Keratinocyte (primary cell): ENCODE results near the gene SGSM1. TPM values are rescaled to one million over a fixed set of nuclear protein-coding genes. Genes with fewer than 3 reads are reported as not detected.

Experiments used
- DNase-seq: peaks from one replicate; pipeline ENCODE4 v3.0.0-alpha.2; 2011; ENCODE audit warnings: low read depth, missing footprints, low spot score
- FAIRE-seq: peaks from 2 replicates; lab custom pipeline; 2011; peaks lifted over from hg19 to GRCh38; lab: Jason Lieb, UNC
- H2AFZ ChIP-seq: 2 replicates; pipeline ENCODE4 v1.6.0; 2012; ENCODE audit warnings: low read length, control low read depth, inconsistent platforms; ENCODE audit not compliant: control insufficient read depth
- H3K27ac ChIP-seq: 2 replicates; pipeline ENCODE4 v1.5.1; 2011; ENCODE audit warnings: low read length; ENCODE audit not compliant: control insufficient read depth, insufficient read depth
- H3K27me3 ChIP-seq: 3 replicates; pipeline ENCODE4 v1.6.0; 2011; ENCODE audit warnings: low read length; ENCODE audit not compliant: control insufficient read depth, insufficient read depth; ENCODE audit errors: extremely low read depth
- H3K36me3 ChIP-seq, 2 experiments: 2 replicates in 1 of 2; 3 replicates in 1 of 2; pipeline ENCODE4 v1.5.1; 2011; ENCODE audit warnings: low read length in 2 of 2, mild to moderate bottlenecking in 1 of 2; ENCODE audit not compliant: control insufficient read depth in 2 of 2, insufficient read depth in 2 of 2; ENCODE audit errors: extremely low read depth in 1 of 2
- H3K4me1 ChIP-seq: 3 replicates; pipeline ENCODE4 v1.5.1; 2011; ENCODE audit warnings: low read length; ENCODE audit not compliant: control insufficient read depth, insufficient read depth; ENCODE audit errors: extremely low read depth
- H3K4me2 ChIP-seq: 3 replicates; pipeline ENCODE4 v1.6.0; 2011; ENCODE audit warnings: low read depth, low read length; ENCODE audit not compliant: control insufficient read depth, insufficient read depth; ENCODE audit errors: extremely low read depth
- H3K4me3 ChIP-seq, 3 experiments: fragments of 200-600 bp in 1 of 3; sonication (generic) in 1 of 3; 2 replicates in 2 of 3; 3 replicates in 1 of 3; pipeline ENCODE4 v1.5.1; 2011 to 2016; ENCODE audit warnings: low read length in 3 of 3, mild to moderate bottlenecking in 3 of 3, control low read depth in 2 of 3, inconsistent platforms in 1 of 3, low read depth in 1 of 3, mixed read lengths in 1 of 3, mixed run types in 1 of 3, moderate library complexity in 1 of 3; ENCODE audit not compliant: control insufficient read depth in 2 of 3, insufficient read depth in 2 of 3; ENCODE audit errors: extremely low read depth in 1 of 3
- H3K79me2 ChIP-seq: 2 replicates; pipeline ENCODE4 v1.6.0; 2012; ENCODE audit warnings: low read length; ENCODE audit not compliant: control insufficient read depth, insufficient read depth
- H3K9ac ChIP-seq: 3 replicates; pipeline ENCODE4 v1.6.0; 2011; ENCODE audit warnings: low read length; ENCODE audit not compliant: control insufficient read depth, insufficient read depth; ENCODE audit errors: extremely low read depth
- H3K9me1 ChIP-seq: 3 replicates; pipeline ENCODE4 v1.6.0; 2011; ENCODE audit warnings: low read length; ENCODE audit not compliant: control insufficient read depth, insufficient read depth; ENCODE audit errors: extremely low read depth
- H3K9me3 ChIP-seq: 2 replicates; pipeline ENCODE4 v1.5.1; 2012; ENCODE audit warnings: low read depth, low read length; ENCODE audit not compliant: control insufficient read depth
- H4K20me1 ChIP-seq: 3 replicates; pipeline ENCODE4 v1.6.0; 2011; ENCODE audit warnings: low read length; ENCODE audit not compliant: control insufficient read depth, insufficient read depth; ENCODE audit errors: extremely low read depth
- CTCF ChIP-seq, 3 experiments: IDR thresholded peaks in 1 of 3; conservative IDR thresholded peaks in 1 of 3; optimal IDR thresholded peaks in 1 of 3; 2 replicates in 2 of 3; 3 replicates in 1 of 3; pipeline versions ENCODE3 to v1.5.1; 2011; ENCODE audit warnings: low read length in 3 of 3, mild to moderate bottlenecking in 3 of 3, moderate library complexity in 2 of 3, control low read depth in 1 of 3, inconsistent platforms in 1 of 3; ENCODE audit not compliant: insufficient read depth in 2 of 3; ENCODE audit errors: extremely low read depth in 1 of 3
- EZH2 ChIP-seq: IDR thresholded peaks from one replicate; pipeline ENCODE4 v1.6.1; 2012; ENCODE audit warnings: inconsistent platforms, mild to moderate bottlenecking, low read length, moderate library complexity
- dilution Hi-C: fragments of 300-500 bp; cut with MboI; formaldehyde crosslinking; loops from one replicate; pipeline ENCODE4 v1.7.0; 2020; ENCODE audit warnings: low sequenced_read_pairs; ENCODE audit not compliant: extremely low pct_ligation_motif_present
- polyA plus RNA-seq, 5 experiments: library from polyadenylated mRNA; depleted of rRNA in 3 of 5; stranded (reverse) in 3 of 5; stranded (forward) in 1 of 5; unstranded in 1 of 5; fragments of >200 nt; gene quantifications; 1 replicate in 1 of 5; 2 replicates in 3 of 5; 3 replicates in 1 of 5; pipeline versions ENCODE4 v1.2.1 to v1.2.3, GENCODE V29; 2011 to 2012; ENCODE audit warnings: missing spikeins in 2 of 5, low read depth in 1 of 5, low replicate concordance in 1 of 5

Gene SGSM1
- polyA plus RNA-seq, 1 donor (not counting 4 experiments of a cell fraction or from before 2014, with no cell fraction given) = not detected

GRCh38 chr22:24948356-24949202 lies 142.6 kb downstream of the SGSM1 start:
- Histone ChIP-seq H3K27ac (no peak overlapping the region), H3K4me2 (no peak overlapping the region), H3K27me3 (no peaks in the 10 kb centered on the region), H3K36me3 (no peaks in the 10 kb centered on the region), H4K20me1 (no peaks in the 10 kb centered on the region), H3K4me1 (peaks cover 20% of the 10 kb centered on the region), H3K9ac (no peak overlapping the region), H3K79me2 (peaks cover 7% of the 10 kb centered on the region), H3K4me3 (no peak overlapping the region), H3K9me1 (no peaks in the 10 kb centered on the region), H3K9me3 (no peaks in the 10 kb centered on the region), H2AFZ (no peak overlapping the region)
- DNase-seq = no peak
- FAIRE-seq = no peak
- dilution Hi-C loops = no loop called here
- no peak for TF ChIP-seq EZH2
- no peak for TF ChIP-seq CTCF (optimal IDR thresholded peaks at IDR 0.05 in 1 of 3, IDR thresholded peaks at IDR 0.05 in 1 of 3, conservative IDR thresholded peaks at IDR 0.05 in 1 of 3; ENCODE audit: extremely low read depth in 1 of 3, insufficient read depth in 2 of 3, low read length in 3 of 3)

- TF ChIP-seq EZH2 (no peak), CTCF (optimal IDR thresholded peaks at IDR 0.05 in 1 of 3, IDR thresholded peaks at IDR 0.05 in 1 of 3, conservative IDR thresholded peaks at IDR 0.05 in 1 of 3; ENCODE audit: extremely low read depth in 1 of 3, insufficient read depth in 2 of 3, low read length in 3 of 3) (no peak)
- no peak overlapping the region for H3K4me3 ChIP-seq
- peaks cover 36% of the 10 kb centered on the region for H3K4me1 ChIP-seq
- H3K79me2 ChIP-seq = peaks cover 25% of the 10 kb centered on the region
- H4K20me1 ChIP-seq = no peaks in the 10 kb centered on the region
- peak overlapping the region; percentile 51 for H2AFZ ChIP-seq
- FAIRE-seq (peak; percentile 71), DNase-seq (no peak)
- H3K9ac ChIP-seq = no peak overlapping the region
- dilution Hi-C loops = no loop called here
- H3K9me1 ChIP-seq = no peaks in the 10 kb centered on the region
- H3K9me3 ChIP-seq = no peaks in the 10 kb centered on the region
- H3K36me3 ChIP-seq = no peaks in the 10 kb centered on the region
- H3K4me2 ChIP-seq = peak overlapping the region; percentile 53
- no peaks in the 10 kb centered on the region for H3K27me3 ChIP-seq
- no peak overlapping the region for H3K27ac ChIP-seq
Observed at GRCh38 chr22:24950272-24950902, 144.4 kb downstream of the SGSM1 start.
